ENCODE data around the gene PPP1R11. TPM values are rescaled to one million over a fixed set of nuclear protein-coding genes. Genes with fewer than 3 reads are reported as not detected.

Gene PPP1R11
- total and polyA plus RNA-seq, 9 of the 15 experiments (the other 6 are each of a cell fraction or from before 2014, with no cell fraction given) = 17.8 to 94.8 (median 44.6) TPM

- TF ChIP-seq SMC3 (conservative IDR thresholded peaks at IDR 0.05; ENCODE audit: insufficient read depth, low read depth, low read length) = no peak
- peak; percentile 16 for TF ChIP-seq MEIS2 (IDR thresholded peaks at IDR 0.05; ENCODE audit: partially characterized antibody)
- TF ChIP-seq HIVEP1 (CRISPR knock-in tag; IDR thresholded peaks at IDR 0.05) = peak; percentile 62; the same call in 1 of the 2 replicates
- TF ChIP-seq ILK (tag; IDR thresholded peaks at IDR 0.05; ENCODE audit: borderline replicate concordance, low read depth) = no peak
- TF ChIP-seq POLR2AphosphoS2 (IDR thresholded peaks at IDR 0.05; ENCODE audit: low read length) = 0 out of 2 replicates have a peak, but pooled peaks have one; percentile 54
- peak; percentile 67 for TF ChIP-seq CC2D1A (IDR thresholded peaks at IDR 0.05)
- peak; percentile 85 for TF ChIP-seq RB1 (IDR thresholded peaks at IDR 0.05; ENCODE audit: low read depth)
- TF ChIP-seq HSF4 (CRISPR knock-in tag; IDR thresholded peaks at IDR 0.05; ENCODE audit: borderline replicate concordance) = no peak
- no peak; the same call in 1 of the 2 replicates for TF ChIP-seq MXI1 (IDR thresholded peaks at IDR 0.05; ENCODE audit: low read depth, low read length)
- no peak for TF ChIP-seq ZNF217 (CRISPR knock-in tag; IDR thresholded peaks at IDR 0.05)
- TF ChIP-seq, protein P1, sequence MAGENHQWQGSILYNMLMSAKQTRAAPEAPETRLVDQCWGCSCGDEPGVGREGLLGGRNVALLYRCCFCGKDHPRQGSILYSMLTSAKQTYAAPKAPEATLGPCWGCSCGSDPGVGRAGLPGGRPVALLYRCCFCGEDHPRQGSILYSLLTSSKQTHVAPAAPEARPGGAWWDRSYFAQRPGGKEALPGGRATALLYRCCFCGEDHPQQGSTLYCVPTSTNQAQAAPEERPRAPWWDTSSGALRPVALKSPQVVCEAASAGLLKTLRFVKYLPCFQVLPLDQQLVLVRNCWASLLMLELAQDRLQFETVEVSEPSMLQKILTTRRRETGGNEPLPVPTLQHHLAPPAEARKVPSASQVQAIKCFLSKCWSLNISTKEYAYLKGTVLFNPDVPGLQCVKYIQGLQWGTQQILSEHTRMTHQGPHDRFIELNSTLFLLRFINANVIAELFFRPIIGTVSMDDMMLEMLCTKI (IDR thresholded peaks at IDR 0.05; ENCODE audit: partially characterized antibody) = no peak
- TF ChIP-seq ZFP1 (CRISPR knock-in tag; IDR thresholded peaks at IDR 0.05) = no peak
- peak; percentile 85 to 94 for TF ChIP-seq MNT (conservative IDR thresholded peaks at IDR 0.05)
- no peak for TF ChIP-seq PTTG1 (tag; IDR thresholded peaks at IDR 0.05; ENCODE audit: low read depth)
- no peak for TF ChIP-seq THAP7 (CRISPR knock-in tag; IDR thresholded peaks at IDR 0.05)
- peak; percentile 46 for TF ChIP-seq FOS (IDR thresholded peaks at IDR 0.05; ENCODE audit: extremely low read depth, insufficient read length)
- TF ChIP-seq, protein P2, sequence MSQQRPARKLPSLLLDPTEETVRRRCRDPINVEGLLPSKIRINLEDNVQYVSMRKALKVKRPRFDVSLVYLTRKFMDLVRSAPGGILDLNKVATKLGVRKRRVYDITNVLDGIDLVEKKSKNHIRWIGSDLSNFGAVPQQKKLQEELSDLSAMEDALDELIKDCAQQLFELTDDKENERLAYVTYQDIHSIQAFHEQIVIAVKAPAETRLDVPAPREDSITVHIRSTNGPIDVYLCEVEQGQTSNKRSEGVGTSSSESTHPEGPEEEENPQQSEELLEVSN (IDR thresholded peaks at IDR 0.05; ENCODE audit: borderline replicate concordance in 1 of 2, extremely low read depth in 1 of 2, insufficient read depth in 1 of 2, insufficient read length in 1 of 2, low read depth in 1 of 2, low read length in 1 of 2, poor library complexity in 1 of 2, severe bottlenecking in 1 of 2) = peak in 1 of 2 experiments; percentile 55
Observed at GRCh38 chr6:30061092-30061857, 5.7 kb upstream of the PPP1R11 start, which contains the start of gene POLR1H (continued).
